Cardiac muscle cell (in vitro differentiated cells and primary cell): Measurements from ENCODE around the gene NAALADL2. TPM values are rescaled to one million over a fixed set of nuclear protein-coding genes. Genes with fewer than 3 reads are reported as not detected.
"Not testable (repeated sequence)": the region's sequence is repeated elsewhere in the genome, so short reads cannot be mapped to it uniquely, and the experiment has no call there.

Source experiments
- DNase-seq, 2 donors: peaks; one replicate each; pipeline versions ENCODE4 v3.0.0 to v3.0.0-alpha.2; 2010 to 2017; ENCODE audit warnings: low read depth in 1 of 2, low spot score in 1 of 2
- H3K27ac ChIP-seq: fragments of 200-600 bp; sonication (generic); 2 replicates; pipeline ENCODE4 v1.5.1; 2016
- H3K27me3 ChIP-seq: fragments of 200-600 bp; sonication (generic); 2 replicates; pipeline ENCODE4 v1.6.0; 2016; ENCODE audit warnings: control low read depth
- H3K36me3 ChIP-seq: fragments of 200-600 bp; sonication (generic); 2 replicates; pipeline ENCODE4 v1.5.1; 2016; ENCODE audit warnings: control low read depth
- H3K4me1 ChIP-seq: fragments of 200-600 bp; sonication (generic); 2 replicates; pipeline ENCODE4 v1.8.1; 2017; ENCODE audit warnings: low read depth, mild to moderate bottlenecking, mixed run types
- H3K4me3 ChIP-seq: fragments of 200-600 bp; sonication (generic); 2 replicates; pipeline ENCODE4 v1.5.1; 2016; ENCODE audit warnings: mild to moderate bottlenecking
- H3K9me3 ChIP-seq: fragments of 200-600 bp; sonication (generic); 2 replicates; pipeline ENCODE4 v1.5.1; 2017; ENCODE audit warnings: low read depth, mild to moderate bottlenecking, control low read depth
- polyA plus RNA-seq: library from polyadenylated mRNA; unstranded; fragments of >200 nt; fragmentation: Nextera tagmentation; extraction: Ambion mirVana; gene quantifications from 2 replicates; pipeline ENCODE4 v1.2.1, GENCODE V29; 2016
- total RNA-seq: library from RNA; depleted of rRNA; stranded (reverse); fragments of >200 nt; gene quantifications from 2 replicates; pipeline ENCODE4 v1.2.3, GENCODE V29; 2016
- TF ChIP-seq, protein P1 (sequence below): IDR thresholded peaks from 2 replicates; pipeline ENCODE4 v1.5.1; 2012; ENCODE audit warnings: low read depth, mild to moderate bottlenecking, low read length

NAALADL2 gene
- total and polyA plus RNA-seq, 2 experiments from 2014 or later: 2.4 to 3.8 TPM

DNA sequence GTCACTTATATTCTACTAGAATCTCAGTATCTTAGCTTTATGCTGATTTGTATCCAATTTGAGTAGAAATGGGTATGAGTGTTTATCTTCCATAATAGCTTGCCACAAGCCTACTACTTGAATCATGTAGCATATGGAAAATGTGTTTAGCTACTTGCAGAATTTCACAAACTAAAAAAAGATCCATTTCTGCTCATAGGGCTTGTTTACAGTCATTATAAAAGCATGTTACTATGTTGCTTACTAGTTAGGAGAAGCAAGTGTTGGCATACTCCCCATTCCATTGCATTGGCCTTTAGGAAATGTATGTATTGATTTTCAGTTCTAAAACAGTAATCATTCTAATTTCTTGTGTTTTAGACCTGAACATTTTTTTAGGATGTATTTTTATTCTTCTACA lies 939.2 kb downstream of the NAALADL2 start:
- H3K9me3 ChIP-seq: no peaks in the 10 kb centered on the region
- H3K4me3 ChIP-seq: no peak overlapping the region
- no peaks in the 10 kb centered on the region for H3K36me3 ChIP-seq
- peaks cover 2% of the 10 kb centered on the region for H3K27me3 ChIP-seq
- DNase-seq: no peak
- no peaks in the 10 kb centered on the region for H3K4me1 ChIP-seq
- no peak overlapping the region for H3K27ac ChIP-seq
- TF ChIP-seq, protein P1, sequence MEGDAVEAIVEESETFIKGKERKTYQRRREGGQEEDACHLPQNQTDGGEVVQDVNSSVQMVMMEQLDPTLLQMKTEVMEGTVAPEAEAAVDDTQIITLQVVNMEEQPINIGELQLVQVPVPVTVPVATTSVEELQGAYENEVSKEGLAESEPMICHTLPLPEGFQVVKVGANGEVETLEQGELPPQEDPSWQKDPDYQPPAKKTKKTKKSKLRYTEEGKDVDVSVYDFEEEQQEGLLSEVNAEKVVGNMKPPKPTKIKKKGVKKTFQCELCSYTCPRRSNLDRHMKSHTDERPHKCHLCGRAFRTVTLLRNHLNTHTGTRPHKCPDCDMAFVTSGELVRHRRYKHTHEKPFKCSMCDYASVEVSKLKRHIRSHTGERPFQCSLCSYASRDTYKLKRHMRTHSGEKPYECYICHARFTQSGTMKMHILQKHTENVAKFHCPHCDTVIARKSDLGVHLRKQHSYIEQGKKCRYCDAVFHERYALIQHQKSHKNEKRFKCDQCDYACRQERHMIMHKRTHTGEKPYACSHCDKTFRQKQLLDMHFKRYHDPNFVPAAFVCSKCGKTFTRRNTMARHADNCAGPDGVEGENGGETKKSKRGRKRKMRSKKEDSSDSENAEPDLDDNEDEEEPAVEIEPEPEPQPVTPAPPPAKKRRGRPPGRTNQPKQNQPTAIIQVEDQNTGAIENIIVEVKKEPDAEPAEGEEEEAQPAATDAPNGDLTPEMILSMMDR: no peak

DNA sequence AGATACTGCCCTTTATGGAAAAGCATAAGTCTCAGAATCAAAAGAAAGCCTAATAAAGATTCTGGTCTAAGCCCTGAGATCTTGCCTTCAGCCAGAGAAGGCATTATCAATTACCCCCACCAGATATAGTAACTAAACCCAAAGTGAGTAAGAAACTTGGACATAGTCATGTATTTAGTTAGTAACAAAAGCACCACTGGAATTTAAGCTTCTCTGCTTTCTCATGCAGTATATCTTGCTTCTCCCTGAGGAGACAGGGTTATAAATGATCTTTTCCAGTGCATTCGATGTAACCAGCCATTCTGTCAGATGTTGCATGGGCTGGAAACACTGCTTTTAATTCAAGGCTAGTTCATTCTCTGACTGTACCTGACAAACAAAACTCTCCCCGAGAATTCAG lies 946.7 kb downstream of the NAALADL2 start:
- TF ChIP-seq, protein P1: no peak
- no peak for DNase-seq

DNA sequence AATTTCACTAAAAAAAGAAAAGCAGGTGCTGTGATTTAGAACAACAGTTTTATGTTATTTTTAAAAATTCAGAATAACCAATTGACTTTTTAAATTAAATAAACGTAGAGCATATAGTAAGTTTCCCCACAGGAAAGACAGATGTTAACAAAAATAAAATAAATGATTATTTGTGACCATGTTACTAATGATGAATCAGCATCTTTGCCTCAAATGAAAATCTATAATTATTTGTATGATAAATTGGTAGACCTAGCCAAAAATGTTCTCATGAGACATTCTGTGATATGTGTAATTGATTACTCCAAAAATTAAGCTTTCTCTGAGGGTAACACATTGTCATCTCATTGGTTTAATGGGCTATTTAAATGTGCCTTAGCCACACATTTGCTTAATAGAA lies 948.0 kb downstream of the NAALADL2 start:
- no peak overlapping the region for H3K4me3 ChIP-seq
- DNase-seq: no peak
- TF ChIP-seq, protein P1: no peak

More for the DNA sequence above, 946.7 kb downstream of the NAALADL2 start:
- Histone ChIP-seq H3K4me3 (no peak overlapping the region), H3K36me3 (no peaks in the 10 kb centered on the region), H3K27ac (no peak overlapping the region), H3K4me1 (no peaks in the 10 kb centered on the region), H3K27me3 (peaks cover 3% of the 10 kb centered on the region), H3K9me3 (no peaks in the 10 kb centered on the region)

DNA sequence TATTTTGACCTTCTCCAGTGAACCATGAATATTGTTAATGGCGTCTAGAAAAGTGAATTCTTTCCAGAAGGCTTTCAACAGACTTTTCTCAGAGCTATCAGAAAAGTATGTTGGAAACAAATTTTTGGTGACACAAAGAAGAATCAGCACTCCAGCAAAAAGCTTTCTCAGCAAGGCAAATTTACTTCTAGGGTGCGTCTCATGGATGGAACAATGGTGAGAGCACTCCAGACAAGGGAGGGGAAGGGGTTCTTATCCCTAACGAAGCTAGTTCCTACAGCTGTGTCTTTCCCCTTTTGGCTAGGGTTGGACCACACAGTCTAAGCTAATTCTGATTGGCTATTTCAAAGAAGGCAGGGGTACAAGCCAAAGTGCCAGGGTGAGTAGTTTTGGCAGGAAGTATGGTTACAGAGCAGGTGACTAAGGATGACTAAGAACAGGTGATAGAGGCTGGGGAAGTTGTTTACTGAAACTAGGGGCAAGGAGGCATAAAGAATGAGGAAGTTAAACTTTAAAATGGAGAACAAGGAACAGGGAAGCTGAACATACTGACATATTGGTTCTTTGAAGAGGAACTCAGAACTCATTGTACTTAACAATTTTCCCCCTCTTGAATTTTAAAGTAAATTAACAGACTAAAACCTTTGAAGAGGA lies 959.8 kb downstream of the NAALADL2 start:
- H3K4me3 ChIP-seq: no peak overlapping the region
- DNase-seq: no peak

More for the DNA sequence above, 948.0 kb downstream of the NAALADL2 start:
- Histone ChIP-seq H3K27ac (no peak overlapping the region), H3K27me3 (peaks cover 3% of the 10 kb centered on the region), H3K36me3 (no peaks in the 10 kb centered on the region), H3K9me3 (no peaks in the 10 kb centered on the region), H3K4me1 (no peaks in the 10 kb centered on the region)

DNA sequence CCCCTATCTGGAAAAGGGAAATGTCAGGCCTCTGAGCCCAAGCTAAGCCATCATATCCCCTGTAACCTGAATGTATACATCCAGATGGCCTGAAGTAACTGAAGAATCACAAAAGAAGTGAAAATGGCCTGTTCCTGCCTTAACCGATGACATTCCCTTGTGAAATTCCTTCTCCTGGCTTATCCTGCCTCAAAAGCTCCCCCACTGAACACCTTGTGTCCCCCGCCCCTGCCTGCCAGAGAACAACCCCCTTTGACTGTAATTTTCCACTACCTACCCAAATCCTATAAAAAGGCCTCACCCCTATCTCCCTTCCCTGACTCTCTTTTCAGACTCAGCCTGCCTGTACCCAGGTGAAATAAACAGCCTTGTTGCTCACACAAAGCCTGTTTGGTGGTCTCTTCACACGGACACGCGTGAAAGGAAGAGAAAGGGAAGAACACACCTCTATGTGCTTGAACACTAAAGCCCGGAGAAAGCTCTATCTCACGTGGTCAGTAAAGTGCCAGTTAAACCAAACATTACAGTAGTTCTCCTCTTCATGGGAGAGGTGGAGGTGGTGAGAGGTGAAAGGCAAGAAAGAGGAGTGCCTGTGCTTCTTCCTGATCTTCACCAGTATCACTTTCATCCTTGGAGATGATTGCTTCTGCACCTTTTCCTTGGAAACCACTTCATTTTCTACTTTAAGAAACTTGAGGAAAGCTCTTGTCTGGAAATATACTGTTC lies 963.8 kb downstream of the NAALADL2 start:
- not testable (repeated sequence) for DNase-seq, H3K9me3 ChIP-seq, H3K4me3 ChIP-seq, H3K27ac ChIP-seq, H3K27me3 ChIP-seq, H3K4me1 ChIP-seq, H3K36me3 ChIP-seq

More for the DNA sequence above, 959.8 kb downstream of the NAALADL2 start:
- Histone ChIP-seq H3K27ac (no peak overlapping the region), H3K4me1 (no peaks in the 10 kb centered on the region), H3K27me3 (no peaks in the 10 kb centered on the region), H3K36me3 (no peaks in the 10 kb centered on the region), H3K9me3 (no peaks in the 10 kb centered on the region)
- TF ChIP-seq, protein P1: no peak

DNA sequence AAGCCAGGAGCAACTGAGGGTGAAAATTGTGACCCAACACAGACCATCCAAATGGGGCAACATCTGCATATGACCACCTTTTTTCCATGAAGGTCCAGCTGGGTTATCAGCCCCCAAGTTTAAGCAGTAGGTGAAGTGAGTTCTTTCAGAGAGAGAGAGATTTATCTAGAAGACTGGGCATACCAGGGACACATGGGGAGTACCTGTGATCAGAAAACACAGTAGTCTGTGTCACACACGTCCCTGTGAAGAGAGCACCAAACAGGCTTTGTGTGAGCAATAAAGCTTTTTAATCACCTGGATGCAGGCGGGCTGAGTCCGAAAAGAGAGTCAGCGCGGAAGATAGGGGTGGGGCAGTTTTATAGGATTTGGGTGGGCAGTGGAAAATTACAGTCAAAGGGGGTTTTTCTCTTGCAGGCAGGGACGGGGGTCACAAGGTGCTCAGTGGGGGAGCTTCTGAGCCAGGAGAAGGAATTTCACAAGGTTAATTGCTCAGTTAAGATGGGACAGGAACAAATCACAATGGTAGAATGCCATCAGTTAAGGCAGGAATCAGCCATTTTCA lies 966.0 kb downstream of the NAALADL2 start:
- not testable (repeated sequence) for H3K27me3 ChIP-seq, H3K4me1 ChIP-seq, H3K27ac ChIP-seq, H3K36me3 ChIP-seq, H3K9me3 ChIP-seq, H3K4me3 ChIP-seq, DNase-seq
